Smooth muscle cell (in vitro differentiated cells): ENCODE data around the gene JPT1. TPM values are rescaled to one million over a fixed set of nuclear protein-coding genes. Genes with fewer than 3 reads are reported as not detected.
"Not testable (repeated sequence)": the region's sequence is repeated elsewhere in the genome, so short reads cannot be mapped to it uniquely, and the experiment has no call there.

ENCODE experiments used
- DNase-seq: peaks from one replicate; lab custom pipeline; 2025; ENCODE audit not compliant: unreplicated experiment; lab: John Stamatoyannopoulos, UW
- H2AFZ ChIP-seq: fragments of 200-600 bp; sonication (generic); 2 replicates; pipeline ENCODE4 v1.6.0; 2016; ENCODE audit warnings: antibody characterized with exemption, low read depth, mild to moderate bottlenecking
- H3F3A ChIP-seq: fragments of 200-600 bp; sonication (generic); 2 replicates; pipeline ENCODE4 v1.6.0; 2017; ENCODE audit warnings: antibody characterized with exemption, low read depth
- H3K27ac ChIP-seq: fragments of 200-600 bp; sonication (generic); 2 replicates; pipeline ENCODE4 v1.5.1; 2016; ENCODE audit warnings: low read depth, mild to moderate bottlenecking
- H3K27me3 ChIP-seq: fragments of 200-600 bp; sonication (generic); 2 replicates; pipeline ENCODE4 v1.6.1; 2016; ENCODE audit warnings: low read depth, mild to moderate bottlenecking
- H3K36me3 ChIP-seq: fragments of 200-600 bp; sonication (generic); 2 replicates; pipeline ENCODE4 v1.5.1; 2016; ENCODE audit warnings: low read depth
- H3K4me1 ChIP-seq: fragments of 200-600 bp; sonication (generic); 2 replicates; pipeline ENCODE4 v1.5.1; 2016; ENCODE audit warnings: low read depth
- H3K4me2 ChIP-seq: fragments of 200-600 bp; sonication (generic); 2 replicates; pipeline ENCODE4 v1.6.0; 2016; ENCODE audit warnings: mild to moderate bottlenecking
- H3K4me3 ChIP-seq: fragments of 200-600 bp; sonication (generic); 2 replicates; pipeline ENCODE4 v1.5.1; 2016; ENCODE audit warnings: mild to moderate bottlenecking
- H3K79me2 ChIP-seq: fragments of 200-600 bp; sonication (generic); 2 replicates; pipeline ENCODE4 v1.6.0; 2016; ENCODE audit warnings: low read depth, mild to moderate bottlenecking
- H3K9ac ChIP-seq: fragments of 200-600 bp; sonication (generic); 2 replicates; pipeline ENCODE4 v1.6.0; 2016; ENCODE audit warnings: low read depth
- H3K9me3 ChIP-seq: fragments of 200-600 bp; sonication (generic); replicated peaks from 2 replicates; pipeline ENCODE4 v1.5.1; 2016; ENCODE audit warnings: low read depth
- H4K20me1 ChIP-seq: fragments of 200-600 bp; sonication (generic); 2 replicates; pipeline ENCODE4 v1.6.0; 2016; ENCODE audit warnings: low read depth
- CTCF ChIP-seq: fragments of 200-600 bp; sonication (generic); IDR thresholded peaks from 2 replicates; pipeline ENCODE4 v1.5.1; 2017; ENCODE audit warnings: borderline replicate concordance, mild to moderate bottlenecking, antibody characterized with exemption; ENCODE audit not compliant: insufficient read depth, poor library complexity, severe bottlenecking
- WGBS: methylation state at CpG from one replicate; pipeline ENCODE4 v1.1.7; 2016; ENCODE audit warnings: low lambda C conversion rate; 5-methylcytosine and 5-hydroxymethylcytosine counted together
- polyA plus RNA-seq: library from polyadenylated mRNA; unstranded; fragments of >200 nt; fragmentation: Nextera tagmentation; extraction: Ambion mirVana; gene quantifications from 2 replicates; pipeline ENCODE4 v1.2.1, GENCODE V29; 2016
- total RNA-seq: library from RNA; depleted of rRNA; stranded (reverse); fragments of >200 nt; gene quantifications from 2 replicates; pipeline ENCODE4 v1.2.3, GENCODE V29; 2014

JPT1 gene
- total and polyA plus RNA-seq, 2 experiments from 2014 or later: 103 to 240 TPM

- H3K4me3 ChIP-seq: no peak overlapping the region
- H3K27ac ChIP-seq: peak overlapping the region; percentile 82
- no peaks in the 10 kb centered on the region for H3K27me3 ChIP-seq
- DNase-seq: no peak
- H3K9ac ChIP-seq: no peak overlapping the region
- H3K9me3 ChIP-seq: no peaks in the 10 kb centered on the region
- H4K20me1 ChIP-seq: peaks cover 2% of the 10 kb centered on the region
- peaks cover 10% of the 10 kb centered on the region for H3K36me3 ChIP-seq
- no peak overlapping the region for H2AFZ ChIP-seq
- H3F3A ChIP-seq: peaks cover 37% of the 10 kb centered on the region
- WGBS: 81% methylated on average over 5 of the region's 5 CpGs
- H3K79me2 ChIP-seq: peaks cover 3% of the 10 kb centered on the region
- H3K4me2 ChIP-seq: no peak overlapping the region
- TF ChIP-seq CTCF: no peak
- peaks cover 1% of the 10 kb centered on the region for H3K4me1 ChIP-seq
These were observed 18.9 kb downstream of the JPT1 start for GRCh38 chr17:75135452-75135851.

GRCh38 chr17:75133607-75134347, 20.5 kb downstream of the JPT1 start:
- not testable (repeated sequence) for H3K27me3 ChIP-seq, H3K9me3 ChIP-seq, H3K79me2 ChIP-seq, H2AFZ ChIP-seq, H3K36me3 ChIP-seq, H3K9ac ChIP-seq, H3K4me3 ChIP-seq, DNase-seq, H3K4me2 ChIP-seq, H3K4me1 ChIP-seq
- Histone ChIP-seq H3F3A (peaks cover 37% of the 10 kb centered on the region), H3K27ac (peak overlapping the region; percentile 82), H4K20me1 (peaks cover 12% of the 10 kb centered on the region)
- WGBS: 78% methylated on average over 14 of the region's 14 CpGs

- Histone ChIP-seq H3K27me3 (no peaks in the 10 kb centered on the region), H3K4me3 (no peak overlapping the region), H3K79me2 (peaks cover 3% of the 10 kb centered on the region), H3K4me2 (no peak overlapping the region), H3K36me3 (peaks cover 4% of the 10 kb centered on the region), H4K20me1 (peaks cover 12% of the 10 kb centered on the region), H3F3A (peaks cover 33% of the 10 kb centered on the region), H3K4me1 (peaks cover 5% of the 10 kb centered on the region), H3K9me3 (no peaks in the 10 kb centered on the region), H2AFZ (no peak overlapping the region), H3K9ac (no peak overlapping the region), H3K27ac (peak overlapping the region; percentile 27)
- no peak for DNase-seq
- 95% methylated on average over 3 of the region's 3 CpGs for WGBS
- no peak for TF ChIP-seq CTCF
These were observed 21.3 kb downstream of the JPT1 start for GRCh38 chr17:75133001-75133400.

GRCh38 chr17:75132018-75133000, 22.0 kb downstream of the JPT1 start:
- DNase-seq, H3K4me1 ChIP-seq, H3K79me2 ChIP-seq, H3K27me3 ChIP-seq, H3K36me3 ChIP-seq, H3K9me3 ChIP-seq: not testable (repeated sequence)
- peak overlapping the region; percentile 73 for H3K27ac ChIP-seq
- peak overlapping the region; percentile 99 for H3K4me2 ChIP-seq
- peaks cover 12% of the 10 kb centered on the region for H4K20me1 ChIP-seq
- peak overlapping the region; percentile 85 for H2AFZ ChIP-seq
- peak overlapping the region; percentile 91 for H3K4me3 ChIP-seq
- 88% methylated on average over 40 of the region's 40 CpGs for WGBS
- H3F3A ChIP-seq: peaks cover 27% of the 10 kb centered on the region
- H3K9ac ChIP-seq: peak overlapping the region; percentile 76
